Activated T-cell treated with anti-CD3 and anti-CD28 coated beads, Interleukin-2, amount 50 U/mL, for 72 hours (primary cell): Measurements from ENCODE around the gene NEDD4. TPM values are rescaled to one million over a fixed set of nuclear protein-coding genes. Genes with fewer than 3 reads are reported as not detected.
"Not testable (repeated sequence)": the region's sequence is repeated elsewhere in the genome, so short reads cannot be mapped to it uniquely, and the experiment has no call there.

Experiments
- ATAC-seq, 2 donors: fragments of 150-1000 bp; cut with Tn5 transposase; replicated peaks in 1 of 2; 2 replicates each; pipeline ENCODE4 v1.10.0; 2021; ENCODE audit warnings: moderate library complexity in 2 of 2, mild to moderate bottlenecking in 1 of 2
- DNase-seq, 2 donors: peaks; one replicate each; pipeline ENCODE4 v3.0.0; 2021 to 2022; ENCODE audit warnings: mixed read lengths in 1 of 2
- H3K27ac Mint-ChIP-seq: one replicate; pipeline ENCODE4 v1.8.0; 2022; ENCODE audit warnings: mild to moderate bottlenecking, moderate library complexity, mixed read lengths
- H3K27me3 Mint-ChIP-seq: one replicate; pipeline ENCODE4 v1.8.0; 2022; ENCODE audit warnings: low read depth, mixed read lengths
- H3K36me3 Mint-ChIP-seq, 2 donors: one replicate each; pipeline ENCODE4 v1.8.0; 2022; ENCODE audit warnings: mixed read lengths in 2 of 2, mild to moderate bottlenecking in 1 of 2; ENCODE audit not compliant: insufficient read depth in 2 of 2
- H3K4me1 Mint-ChIP-seq: one replicate; pipeline ENCODE4 v1.8.0; 2022; ENCODE audit warnings: low read depth, mixed read lengths
- H3K4me3 Mint-ChIP-seq, 2 donors: one replicate each; pipeline ENCODE4 v1.8.0; 2022; ENCODE audit warnings: mild to moderate bottlenecking in 2 of 2, mixed read lengths in 2 of 2, moderate library complexity in 2 of 2
- H3K9me3 Mint-ChIP-seq, 2 donors: one replicate each; pipeline ENCODE4 v1.8.0; 2022; ENCODE audit warnings: mixed read lengths in 2 of 2
- total RNA-seq, 2 donors: library from RNA; stranded (reverse); gene quantifications; one replicate each; pipeline ENCODE4 v1.2.3, GENCODE V29; 2022

NEDD4 gene
- total RNA-seq, 2 donors from 2014 or later = 21.3 to 32.2 TPM

DNA sequence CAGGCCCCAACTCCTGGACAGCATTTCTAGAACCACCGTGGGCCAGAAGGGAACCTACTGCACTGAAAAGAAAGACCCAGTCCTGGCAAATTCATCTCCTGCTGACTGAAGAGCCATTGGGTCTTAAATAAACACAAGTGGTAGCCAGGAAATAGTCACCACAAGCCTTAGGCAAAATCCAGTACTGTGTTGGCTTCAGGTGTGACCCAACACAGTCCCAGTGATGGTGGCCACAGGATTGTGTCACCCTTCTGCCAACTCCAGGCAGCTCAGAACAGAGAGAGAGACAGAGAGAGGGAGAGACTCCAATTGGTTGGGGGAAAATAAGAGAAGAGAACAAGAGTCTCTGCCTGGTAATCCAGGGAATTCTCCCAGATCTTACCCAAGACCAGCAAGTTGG lies 23.1 kb downstream of the NEDD4 start:
- Mint-ChIP-seq H3K9me3 (peaks cover 3 to 5% of the 10 kb centered on the region in 2 donors), H3K4me1 (no peaks in the 10 kb centered on the region), H3K36me3 (peaks cover 3 to 5% of the 10 kb centered on the region in 2 donors), H3K4me3 (no peak overlapping the region), H3K27me3 (no peaks in the 10 kb centered on the region), H3K27ac (no peak overlapping the region)
- ATAC-seq (no peak), DNase-seq (no peak)

DNA sequence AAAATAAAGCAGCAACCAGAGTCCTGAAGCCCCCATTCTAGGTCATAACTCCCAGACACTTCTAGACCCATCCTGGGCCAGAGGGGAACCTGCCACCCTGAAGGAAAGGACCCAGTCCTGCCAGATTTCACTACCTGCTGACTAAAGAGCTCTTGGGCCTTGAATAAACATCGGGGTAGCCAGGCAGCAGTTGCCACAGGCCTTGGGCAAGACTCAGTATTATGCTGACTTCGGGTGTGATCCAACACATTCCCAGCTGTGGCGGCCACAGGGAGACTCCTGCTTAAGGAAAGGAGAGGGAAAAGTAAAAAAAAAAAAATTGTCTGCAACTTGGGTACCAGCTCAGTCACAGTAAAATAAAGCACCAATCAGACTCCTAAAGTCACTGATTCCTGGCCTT lies 23.8 kb downstream of the NEDD4 start:
- no peaks in the 10 kb centered on the region for H3K27me3 Mint-ChIP-seq
- H3K27ac Mint-ChIP-seq = no peak overlapping the region
- no peak overlapping the region for H3K4me3 Mint-ChIP-seq

DNA sequence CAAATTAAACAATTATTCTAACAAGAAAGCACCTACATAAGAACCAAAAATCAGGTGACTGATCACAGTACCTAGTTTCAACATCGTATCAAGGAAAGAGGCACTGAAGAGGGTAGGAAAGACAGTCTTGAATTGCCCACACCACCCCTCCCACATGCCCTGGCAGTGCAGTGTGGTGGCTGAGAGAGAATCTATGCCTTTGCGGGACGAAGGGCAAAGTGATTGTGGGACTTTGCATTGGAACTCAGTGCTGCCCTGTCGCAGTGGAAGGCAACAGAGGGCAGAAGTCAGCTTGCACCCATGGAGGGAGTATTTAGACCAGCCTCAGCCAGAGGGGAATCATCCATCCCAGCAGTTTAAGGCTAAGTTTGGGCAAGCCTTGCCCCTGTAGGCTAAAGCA lies 24.5 kb downstream of the NEDD4 start:
- Mint-ChIP-seq H3K27me3 (no peaks in the 10 kb centered on the region), H3K27ac (no peak overlapping the region), H3K9me3 (peaks cover 3 to 4% of the 10 kb centered on the region in 2 donors), H3K36me3 (peaks cover under 1 to 8% of the 10 kb centered on the region in 2 donors), H3K4me3 (no peak overlapping the region), H3K4me1 (no peaks in the 10 kb centered on the region)
- no peak for ATAC-seq
- no peak for DNase-seq

More for the DNA sequence above, 23.8 kb downstream of the NEDD4 start:
- H3K9me3 Mint-ChIP-seq = peaks cover 3 to 5% of the 10 kb centered on the region in 2 donors
- DNase-seq (no peak), ATAC-seq (no peak)
- no peaks in the 10 kb centered on the region for H3K4me1 Mint-ChIP-seq
- H3K36me3 Mint-ChIP-seq = peaks cover 3 to 8% of the 10 kb centered on the region in 2 donors

GRCh38 chr15:55965091-55965490 lies 28.3 kb downstream of the NEDD4 start:
- no peak overlapping the region for H3K4me3 Mint-ChIP-seq

DNA sequence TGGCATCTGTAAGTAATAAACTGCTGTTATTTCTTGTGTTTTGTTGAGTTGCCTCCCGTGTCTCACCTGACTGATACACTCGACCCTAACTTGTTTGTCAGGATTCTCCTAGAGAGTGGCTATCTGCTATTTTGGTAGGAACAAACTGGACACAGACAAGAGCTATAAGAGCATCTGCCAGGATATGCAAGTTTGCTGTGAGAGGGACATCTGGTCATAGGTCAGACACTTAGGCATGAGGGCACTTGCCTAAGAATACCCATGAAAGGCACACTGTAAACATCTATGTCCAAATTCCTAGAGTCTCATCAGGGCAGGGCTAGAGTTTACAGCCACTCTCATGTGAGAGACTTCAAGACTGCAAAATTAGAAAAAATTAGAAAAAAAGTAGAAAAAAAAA lies 32.5 kb downstream of the NEDD4 start:
- Mint-ChIP-seq H3K36me3 (peaks cover 0 to 6% of the 10 kb centered on the region in 2 donors), H3K4me3 (no peak overlapping the region), H3K27me3 (no peaks in the 10 kb centered on the region), H3K27ac (no peak overlapping the region), H3K9me3 (no peaks in the 10 kb centered on the region), H3K4me1 (no peaks in the 10 kb centered on the region)
- ATAC-seq (no peak), DNase-seq (no peak)

More at GRCh38 chr15:55965091-55965490, 28.3 kb downstream of the NEDD4 start:
- Mint-ChIP-seq H3K4me1 (no peaks in the 10 kb centered on the region), H3K27ac (no peak overlapping the region), H3K9me3 (no peaks in the 10 kb centered on the region), H3K27me3 (no peaks in the 10 kb centered on the region), H3K36me3 (peaks cover 0 to 5% of the 10 kb centered on the region in 2 donors)
- DNase-seq = no peak
- no peak for ATAC-seq

GRCh38 chr15:55959744-55960447 lies 33.5 kb downstream of the NEDD4 start:
- Mint-ChIP-seq H3K27ac (no peak overlapping the region), H3K4me1 (no peaks in the 10 kb centered on the region), H3K4me3 (no peak overlapping the region), H3K27me3 (no peaks in the 10 kb centered on the region), H3K9me3 (no peaks in the 10 kb centered on the region), H3K36me3 (peaks cover 0 to 3% of the 10 kb centered on the region in 2 donors)
- ATAC-seq (no peak), DNase-seq (no peak)

- ATAC-seq (no peak), DNase-seq (no peak)
- H3K36me3 Mint-ChIP-seq = peaks cover 0 to 2% of the 10 kb centered on the region in 2 donors
- no peaks in the 10 kb centered on the region for H3K4me1 Mint-ChIP-seq
- no peaks in the 10 kb centered on the region for H3K27me3 Mint-ChIP-seq
- no peak overlapping the region for H3K27ac Mint-ChIP-seq
- peaks cover 0 to 2% of the 10 kb centered on the region in 2 donors for H3K9me3 Mint-ChIP-seq
- no peak overlapping the region for H3K4me3 Mint-ChIP-seq
Observed at GRCh38 chr15:55958349-55958748, 35.1 kb downstream of the NEDD4 start.

DNA sequence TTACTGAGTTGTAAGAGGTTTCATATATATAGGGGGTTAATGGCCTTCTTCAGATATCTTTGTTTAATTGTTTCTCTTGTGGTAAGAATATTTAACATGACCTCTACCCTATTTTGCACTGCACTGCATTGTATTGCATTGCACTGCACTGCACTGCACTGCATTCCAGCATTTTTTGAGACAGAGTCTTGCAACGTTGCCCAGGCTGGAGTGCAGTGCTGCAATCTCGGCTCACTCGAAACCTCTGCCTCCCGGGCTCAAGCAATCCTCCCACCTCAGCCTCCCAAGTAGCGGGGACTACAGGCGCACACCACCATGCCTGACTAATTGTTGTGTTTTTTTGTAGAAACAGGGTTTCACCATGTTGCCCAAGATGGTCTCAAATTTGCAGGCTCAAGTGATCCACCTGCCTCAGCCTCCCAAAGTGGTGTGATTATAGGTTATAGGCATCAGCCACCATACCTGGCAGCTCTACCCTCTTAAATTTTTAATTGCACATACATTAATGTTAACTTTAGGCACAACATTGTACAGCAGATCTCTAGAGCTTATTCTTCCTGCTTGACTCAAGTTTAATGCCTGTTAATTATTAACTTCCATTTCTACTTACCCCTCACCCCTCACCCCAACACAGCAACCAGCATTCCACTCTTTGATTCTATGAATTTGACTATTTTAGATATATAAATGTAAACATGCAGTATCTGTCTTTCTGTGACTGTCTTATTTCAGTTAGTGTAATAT lies 38.4 kb downstream of the NEDD4 start:
- Mint-ChIP-seq H3K27me3 (no peaks in the 10 kb centered on the region), H3K36me3 (peaks cover 0 to 2% of the 10 kb centered on the region in 2 donors), H3K9me3 (peaks cover 0 to 2% of the 10 kb centered on the region in 2 donors), H3K4me1 (no peaks in the 10 kb centered on the region), H3K4me3 (no peak overlapping the region), H3K27ac (no peak overlapping the region)
- no peak for DNase-seq
- ATAC-seq = no peak

- not testable (repeated sequence) for ATAC-seq, H3K27me3 Mint-ChIP-seq, DNase-seq, H3K36me3 Mint-ChIP-seq, H3K27ac Mint-ChIP-seq, H3K4me3 Mint-ChIP-seq, H3K4me1 Mint-ChIP-seq, H3K9me3 Mint-ChIP-seq
Observed at GRCh38 chr15:55952501-55953274, 40.7 kb downstream of the NEDD4 start.

GRCh38 chr15:55944606-55945005 lies 48.8 kb downstream of the NEDD4 start:
- H3K27ac Mint-ChIP-seq, H3K27me3 Mint-ChIP-seq, H3K4me3 Mint-ChIP-seq, H3K9me3 Mint-ChIP-seq, H3K4me1 Mint-ChIP-seq, ATAC-seq, DNase-seq: not testable (repeated sequence)
- H3K36me3 Mint-ChIP-seq = peaks cover 11 to 26% of the 10 kb centered on the region in 2 donors

- no peak for ATAC-seq
- Mint-ChIP-seq H3K9me3 (peaks cover 7 to 9% of the 10 kb centered on the region in 2 donors), H3K36me3 (peaks cover 18 to 32% of the 10 kb centered on the region in 2 donors), H3K4me3 (no peak overlapping the region), H3K4me1 (no peaks in the 10 kb centered on the region), H3K27me3 (no peaks in the 10 kb centered on the region), H3K27ac (no peak overlapping the region)
- no peak for DNase-seq
Observed at GRCh38 chr15:55942332-55942731, 51.1 kb downstream of the NEDD4 start.

GRCh38 chr15:55937040-55937439 lies 56.4 kb downstream of the NEDD4 start:
- no peaks in the 10 kb centered on the region for H3K27me3 Mint-ChIP-seq
- DNase-seq (no peak), ATAC-seq (no peak)

DNA sequence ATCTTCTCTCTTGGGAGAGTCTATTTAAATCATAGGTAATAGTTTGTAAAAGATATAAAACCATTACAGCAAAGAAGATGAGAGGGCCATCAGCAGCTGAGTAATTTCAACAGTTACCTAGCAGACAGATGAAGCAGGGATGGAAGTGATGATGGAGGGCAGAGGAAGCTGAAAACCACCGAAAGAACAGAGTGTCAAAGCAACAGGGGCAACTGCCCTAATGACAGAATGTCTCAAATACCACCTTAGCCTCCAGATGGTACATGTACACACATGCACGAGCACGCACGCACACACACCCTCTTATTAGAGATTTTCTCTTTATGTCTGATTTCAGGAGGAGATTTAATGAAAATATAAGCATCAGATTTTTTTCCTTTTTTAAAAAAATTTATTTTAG lies 64.5 kb downstream of the NEDD4 start:
- H3K36me3 Mint-ChIP-seq = peaks cover 2 to 3% of the 10 kb centered on the region in 2 donors
- no peak overlapping the region for H3K27ac Mint-ChIP-seq
- H3K9me3 Mint-ChIP-seq = peaks cover 0 to 9% of the 10 kb centered on the region in 2 donors
- no peaks in the 10 kb centered on the region for H3K27me3 Mint-ChIP-seq
- ATAC-seq (no peak), DNase-seq (no peak)
- H3K4me1 Mint-ChIP-seq = no peaks in the 10 kb centered on the region
- no peak overlapping the region for H3K4me3 Mint-ChIP-seq

More at GRCh38 chr15:55937040-55937439, 56.4 kb downstream of the NEDD4 start:
- peaks cover 5 to 9% of the 10 kb centered on the region in 2 donors for H3K9me3 Mint-ChIP-seq
- H3K4me3 Mint-ChIP-seq = no peak overlapping the region
- H3K36me3 Mint-ChIP-seq = peaks cover 10 to 19% of the 10 kb centered on the region in 2 donors
- no peak overlapping the region for H3K27ac Mint-ChIP-seq
- H3K4me1 Mint-ChIP-seq = no peaks in the 10 kb centered on the region
